ENCODE measurements around the gene SLC35B4. TPM values are rescaled to one million over a fixed set of nuclear protein-coding genes. Genes with fewer than 3 reads are reported as not detected.

SLC35B4 gene
- total RNA-seq = 10 to 100 TPM; 21.7 to 24.9 (median 22.7) TPM

- ATAC-seq (peak; percentile 99 to 100), DNase-seq (peak; percentile 89)
- Mint-ChIP-seq H3K4me1 (ENCODE audit: low read depth) (peaks cover 14% of the 10 kb centered on the region), H3K36me3 (ENCODE audit: insufficient read depth) (no peaks in the 10 kb centered on the region), H3K27me3 (ENCODE audit: low read depth) (peaks cover 6% of the 10 kb centered on the region), H3K4me3 (peak within 1 kb of the TSS; percentile 95), H3K9me3 (no peaks in the 10 kb centered on the region)
These were observed at the start of gene SLC35B4 for GRCh38 chr7:134316539-134317344. SLC35B4 (minus strand) TSS chr7:134316930; CDS start chr7:134316751, 179 bp downstream.

GRCh38 chr7:134366481-134366880, 49.8 kb upstream of the SLC35B4 start:
- H3K27me3 Mint-ChIP-seq (ENCODE audit: low read depth) = peaks cover 19% of the 10 kb centered on the region
- ATAC-seq (no peak), DNase-seq (no peak)
- H3K4me3 Mint-ChIP-seq = no peak overlapping the region
- no peaks in the 10 kb centered on the region for H3K9me3 Mint-ChIP-seq
- no peaks in the 10 kb centered on the region for H3K36me3 Mint-ChIP-seq (ENCODE audit: insufficient read depth)
- no peaks in the 10 kb centered on the region for H3K4me1 Mint-ChIP-seq (ENCODE audit: low read depth)

GRCh38 chr7:134365341-134366054, 48.8 kb upstream of the SLC35B4 start:
- Mint-ChIP-seq H3K9me3 (no peaks in the 10 kb centered on the region), H3K4me3 (no peak overlapping the region), H3K36me3 (ENCODE audit: insufficient read depth) (no peaks in the 10 kb centered on the region), H3K4me1 (ENCODE audit: low read depth) (no peaks in the 10 kb centered on the region), H3K27me3 (ENCODE audit: low read depth) (peaks cover 15% of the 10 kb centered on the region)
- ATAC-seq = no peak
- no peak for DNase-seq

GRCh38 chr7:134364619-134365037, 47.9 kb upstream of the SLC35B4 start:
- DNase-seq (no peak), ATAC-seq (no peak)
- H3K4me1 Mint-ChIP-seq (ENCODE audit: low read depth) = no peaks in the 10 kb centered on the region
- H3K36me3 Mint-ChIP-seq (ENCODE audit: insufficient read depth) = no peaks in the 10 kb centered on the region
- peaks cover 10% of the 10 kb centered on the region for H3K27me3 Mint-ChIP-seq (ENCODE audit: low read depth)
- H3K4me3 Mint-ChIP-seq = no peak overlapping the region
- H3K9me3 Mint-ChIP-seq = no peaks in the 10 kb centered on the region

GRCh38 chr7:134362587-134363483, 46.1 kb upstream of the SLC35B4 start:
- no peaks in the 10 kb centered on the region for H3K36me3 Mint-ChIP-seq (ENCODE audit: insufficient read depth)
- peaks cover 5% of the 10 kb centered on the region for H3K27me3 Mint-ChIP-seq (ENCODE audit: low read depth)
- no peak for ATAC-seq
- H3K4me3 Mint-ChIP-seq = no peak overlapping the region
- no peaks in the 10 kb centered on the region for H3K4me1 Mint-ChIP-seq (ENCODE audit: low read depth)
- no peak for DNase-seq
- no peaks in the 10 kb centered on the region for H3K9me3 Mint-ChIP-seq

- no peak for ATAC-seq
- Mint-ChIP-seq H3K4me1 (ENCODE audit: low read depth) (no peaks in the 10 kb centered on the region), H3K36me3 (ENCODE audit: insufficient read depth) (no peaks in the 10 kb centered on the region), H3K27me3 (ENCODE audit: low read depth) (peaks cover 5% of the 10 kb centered on the region), H3K4me3 (no peak overlapping the region), H3K9me3 (no peaks in the 10 kb centered on the region)
- no peak for DNase-seq
These were observed 43.2 kb upstream of the SLC35B4 start for GRCh38 chr7:134359787-134360432.

GRCh38 chr7:134357486-134357885, 40.8 kb upstream of the SLC35B4 start:
- ATAC-seq = no peak
- Mint-ChIP-seq H3K36me3 (ENCODE audit: insufficient read depth) (no peaks in the 10 kb centered on the region), H3K4me3 (no peak overlapping the region), H3K27me3 (ENCODE audit: low read depth) (no peaks in the 10 kb centered on the region), H3K4me1 (ENCODE audit: low read depth) (no peaks in the 10 kb centered on the region), H3K9me3 (no peaks in the 10 kb centered on the region)
- DNase-seq = no peak

- no peaks in the 10 kb centered on the region for H3K4me1 Mint-ChIP-seq (ENCODE audit: low read depth)
- H3K4me3 Mint-ChIP-seq = no peak overlapping the region
- DNase-seq (no peak), ATAC-seq (no peak)
- no peaks in the 10 kb centered on the region for H3K9me3 Mint-ChIP-seq
- no peaks in the 10 kb centered on the region for H3K27me3 Mint-ChIP-seq (ENCODE audit: low read depth)
- no peaks in the 10 kb centered on the region for H3K36me3 Mint-ChIP-seq (ENCODE audit: insufficient read depth)
These were observed 39.7 kb upstream of the SLC35B4 start for GRCh38 chr7:134356421-134356936.

GRCh38 chr7:134355927-134356326, 39.2 kb upstream of the SLC35B4 start:
- H3K27me3 Mint-ChIP-seq (ENCODE audit: low read depth) = peaks cover 1% of the 10 kb centered on the region
- no peak for DNase-seq
- H3K9me3 Mint-ChIP-seq = no peaks in the 10 kb centered on the region
- no peak overlapping the region for H3K4me3 Mint-ChIP-seq
- no peak for ATAC-seq
- no peaks in the 10 kb centered on the region for H3K4me1 Mint-ChIP-seq (ENCODE audit: low read depth)
- H3K36me3 Mint-ChIP-seq (ENCODE audit: insufficient read depth) = no peaks in the 10 kb centered on the region

- no peaks in the 10 kb centered on the region for H3K36me3 Mint-ChIP-seq (ENCODE audit: insufficient read depth)
- peaks cover 2% of the 10 kb centered on the region for H3K27me3 Mint-ChIP-seq (ENCODE audit: low read depth)
- DNase-seq (no peak), ATAC-seq (no peak)
- H3K4me1 Mint-ChIP-seq (ENCODE audit: low read depth) = no peaks in the 10 kb centered on the region
- no peak overlapping the region for H3K4me3 Mint-ChIP-seq
- no peaks in the 10 kb centered on the region for H3K9me3 Mint-ChIP-seq
These were observed 38.3 kb upstream of the SLC35B4 start for GRCh38 chr7:134355004-134355525.

- H3K27me3 Mint-ChIP-seq (ENCODE audit: low read depth) = peaks cover 7% of the 10 kb centered on the region
- no peaks in the 10 kb centered on the region for H3K4me1 Mint-ChIP-seq (ENCODE audit: low read depth)
- H3K36me3 Mint-ChIP-seq (ENCODE audit: insufficient read depth) = no peaks in the 10 kb centered on the region
- no peak overlapping the region for H3K4me3 Mint-ChIP-seq
- ATAC-seq (no peak), DNase-seq (no peak)
- no peaks in the 10 kb centered on the region for H3K9me3 Mint-ChIP-seq
These were observed 36.7 kb upstream of the SLC35B4 start for GRCh38 chr7:134353411-134353810.

GRCh38 chr7:134351424-134351823, 34.7 kb upstream of the SLC35B4 start:
- ATAC-seq (no peak), DNase-seq (no peak)
- no peaks in the 10 kb centered on the region for H3K36me3 Mint-ChIP-seq (ENCODE audit: insufficient read depth)
- peaks cover 15% of the 10 kb centered on the region for H3K27me3 Mint-ChIP-seq (ENCODE audit: low read depth)
- H3K9me3 Mint-ChIP-seq = no peaks in the 10 kb centered on the region
- no peak overlapping the region for H3K4me3 Mint-ChIP-seq
- no peaks in the 10 kb centered on the region for H3K4me1 Mint-ChIP-seq (ENCODE audit: low read depth)

- no peak for DNase-seq
These were observed 34.0 kb upstream of the SLC35B4 start for GRCh38 chr7:134350709-134351108.

More at GRCh38 chr7:134350709-134351108, 34.0 kb upstream of the SLC35B4 start:
- no peak overlapping the region for H3K4me3 Mint-ChIP-seq
- ATAC-seq = no peak
- no peaks in the 10 kb centered on the region for H3K36me3 Mint-ChIP-seq (ENCODE audit: insufficient read depth)
- no peaks in the 10 kb centered on the region for H3K9me3 Mint-ChIP-seq
- H3K27me3 Mint-ChIP-seq (ENCODE audit: low read depth) = peaks cover 16% of the 10 kb centered on the region
- H3K4me1 Mint-ChIP-seq (ENCODE audit: low read depth) = no peaks in the 10 kb centered on the region
